Cardiac fibroblast (primary cell): ENCODE data around the gene RPL35.
A peak's percentile ranks its signal among the peaks of the same experiment; 100 is the strongest.
"Not testable (repeated sequence)": the region's sequence is repeated elsewhere in the genome, so short reads cannot be mapped to it uniquely, and the experiment has no call there.

Experiments used
- DNase-seq, 2 donors: peaks; one replicate each; pipeline versions ENCODE4 v3.0.0 to v3.0.0-alpha.2; 2010; ENCODE audit warnings: low read depth in 2 of 2
- H3K4me3 ChIP-seq, 2 donors: replicated peaks in 1 of 2; 1 replicate in 1 of 2; 2 replicates in 1 of 2; pipeline ENCODE4 v1.5.1; 2011; ENCODE audit warnings: low read depth in 2 of 2, low read length in 2 of 2, mild to moderate bottlenecking in 2 of 2, moderate library complexity in 1 of 2
- CTCF ChIP-seq: IDR thresholded peaks from one replicate; pipeline ENCODE4 v1.5.1; 2011; ENCODE audit warnings: low read depth, mild to moderate bottlenecking, low read length, inconsistent platforms

The RPL35 gene

GRCh38 chr9:124853605-124854143 is 8.1 kb downstream of the RPL35 start:
- peak overlapping the region; percentile 41 to 61 for H3K4me3 ChIP-seq
- DNase-seq: no peak

GRCh38 chr9:124852829-124853531 is 8.8 kb downstream of the RPL35 start, which contains the start of gene WDR38:
WDR38 (plus strand) TSS chr9:124853460; CDS start chr9:124853532, 72 bp downstream.
- peak within 1 kb of the TSS; percentile 41 to 61 for H3K4me3 ChIP-seq
- DNase-seq: peak; percentile 70 to 75
- TF ChIP-seq CTCF: peak; percentile 84

More at GRCh38 chr9:124853605-124854143, 8.1 kb downstream of the RPL35 start:
- no peak for TF ChIP-seq CTCF

GRCh38 chr9:124852121-124852828 is 9.5 kb downstream of the RPL35 start:
- no peak overlapping the region for H3K4me3 ChIP-seq
- TF ChIP-seq CTCF: no peak
- no peak for DNase-seq

- DNase-seq: peak; percentile 85 to 95
- TF ChIP-seq CTCF: no peak
- H3K4me3 ChIP-seq: no peak overlapping the region
Observed at GRCh38 chr9:124849801-124850200, 12.0 kb downstream of the RPL35 start.

GRCh38 chr9:124846969-124847368 is 14.8 kb downstream of the RPL35 start:
- no peak for TF ChIP-seq CTCF
- no peak overlapping the region for H3K4me3 ChIP-seq

GRCh38 chr9:124846467-124846866 is 15.3 kb downstream of the RPL35 start:
- not testable (repeated sequence) for DNase-seq, H3K4me3 ChIP-seq

More at GRCh38 chr9:124846969-124847368, 14.8 kb downstream of the RPL35 start:
- no peak for DNase-seq

- no peak overlapping the region for H3K4me3 ChIP-seq
- no peak for DNase-seq
- TF ChIP-seq CTCF: no peak
Observed at GRCh38 chr9:124844291-124844690, 17.5 kb downstream of the RPL35 start.
